Mucosa of descending colon (tissue), 3 donors: ENCODE data around the gene TMOD2. TPM values are rescaled to one million over a fixed set of nuclear protein-coding genes. Genes with fewer than 3 reads are reported as not detected.

Experiments used
- ATAC-seq: fragments of 200-7000 bp; cut with Tn5 transposase; one replicate; pipeline ENCODE4 v1.9.1; 2020; ENCODE audit warnings: mild to moderate bottlenecking, moderate library complexity
- DNase-seq, 3 donors: peaks; one replicate each; pipeline ENCODE4 v3.0.0-alpha.2; 2020
- H3K36me3 ChIP-seq: fragments of 200-600 bp; one replicate; pipeline ENCODE4 v1.8.0; 2021; ENCODE audit warnings: low read depth, mild to moderate bottlenecking
- H3K4me1 ChIP-seq: fragments of 200-600 bp; one replicate; pipeline ENCODE4 v1.8.0; 2021; ENCODE audit warnings: low read depth, mild to moderate bottlenecking
- H3K4me3 ChIP-seq: fragments of 200-600 bp; one replicate; pipeline ENCODE4 v1.8.0; 2021; ENCODE audit warnings: mild to moderate bottlenecking
- H3K9me3 ChIP-seq: fragments of 200-600 bp; one replicate; pipeline ENCODE4 v1.8.0; 2021; ENCODE audit warnings: mild to moderate bottlenecking
- CTCF ChIP-seq: fragments of 200-600 bp; IDR thresholded peaks from one replicate; pipeline ENCODE4 v1.8.0; 2022; ENCODE audit warnings: antibody characterized with exemption, mild to moderate bottlenecking
- intact Hi-C, 2 donors: fragments of 100-400 bp; cut with DNase I in 1 of 2; cut with micrococcal nuclease in 1 of 2; formaldehyde crosslinking; loops; one replicate each; pipeline versions ENCODE4 v1.11.0 to v1.11.1; 2022; cut with DNase I, micrococcal nuclease
- total RNA-seq, 3 donors: library from RNA; stranded (reverse); fragmentation: NEBNext Ultra II Directional in 2 of 3; extraction: Animal tissue kit (Norgen Biotek cat#: 25700) in 2 of 3; gene quantifications; one replicate each; pipeline versions ENCODE4 v1.2.1 to v1.2.4, GENCODE V29; 2021 to 2023
- donor health status: DM: no; HTN: no; CAD: no; lungs with moderate emphysema.
- donor health status: DM: no; HTN: no; CAD: no.
- donor health status: DM: no; HTN: yes; CAD: no.

TMOD2 gene
- total RNA-seq, 3 donors from 2014 or later, result 3.7 to 30.3 (median 6.3) TPM

- Histone ChIP-seq H3K36me3 (no peaks in the 10 kb centered on the region), H3K9me3 (no peaks in the 10 kb centered on the region), H3K4me1 (peaks cover 12% of the 10 kb centered on the region), H3K4me3 (no peak overlapping the region)
- ATAC-seq (no peak), DNase-seq (no peak)
- TF ChIP-seq CTCF, result no peak
- intact Hi-C loops, result no loop called here
Measured at GRCh38 chr15:51709031-51709430, 42.4 kb upstream of the TMOD2 start.

GRCh38 chr15:51714162-51714561 is 37.2 kb upstream of the TMOD2 start:
- no peak for DNase-seq
- Histone ChIP-seq H3K36me3 (no peaks in the 10 kb centered on the region), H3K9me3 (no peaks in the 10 kb centered on the region), H3K4me1 (no peaks in the 10 kb centered on the region), H3K4me3 (no peak overlapping the region)
- no peak for TF ChIP-seq CTCF
- no peak for ATAC-seq
- intact Hi-C loops, result no loop called here

GRCh38 chr15:51714911-51715310 is 36.5 kb upstream of the TMOD2 start:
- DNase-seq, result no peak
- H3K4me1 ChIP-seq, result peaks cover 1% of the 10 kb centered on the region
- intact Hi-C loops, result no loop called here
- ATAC-seq, result no peak
- no peaks in the 10 kb centered on the region for H3K36me3 ChIP-seq
- TF ChIP-seq CTCF, result no peak
- H3K4me3 ChIP-seq, result no peak overlapping the region
- no peaks in the 10 kb centered on the region for H3K9me3 ChIP-seq

- ATAC-seq (no peak), DNase-seq (no peak)
- no peaks in the 10 kb centered on the region for H3K36me3 ChIP-seq
- no peaks in the 10 kb centered on the region for H3K9me3 ChIP-seq
- TF ChIP-seq CTCF, result no peak
- peaks cover 6% of the 10 kb centered on the region for H3K4me1 ChIP-seq
- H3K4me3 ChIP-seq, result no peak overlapping the region
- intact Hi-C loops, result no loop called here
Measured at GRCh38 chr15:51718219-51718618, 33.2 kb upstream of the TMOD2 start.

- no peak overlapping the region for H3K4me3 ChIP-seq
- DNase-seq (no peak), ATAC-seq (peak; percentile 62)
- H3K9me3 ChIP-seq, result no peaks in the 10 kb centered on the region
- intact Hi-C loops, result no loop called here
- peaks cover 6% of the 10 kb centered on the region for H3K4me1 ChIP-seq
- no peak for TF ChIP-seq CTCF
- H3K36me3 ChIP-seq, result no peaks in the 10 kb centered on the region
Measured at GRCh38 chr15:51718746-51719145, 32.7 kb upstream of the TMOD2 start.
